Astrocyte (in vitro differentiated cells and primary cell): ENCODE data around the gene CNTNAP2.

Source experiments
- CTCF ChIP-seq: IDR thresholded peaks from 2 replicates; pipeline ENCODE4 v1.5.1; 2011; ENCODE audit warnings: low read depth, mild to moderate bottlenecking, inconsistent platforms, low read length, moderate library complexity; ENCODE audit not compliant: insufficient read depth
- EZH2 ChIP-seq: IDR thresholded peaks from 2 replicates; pipeline ENCODE4 v1.6.1; 2012; ENCODE audit warnings: mild to moderate bottlenecking, low read length, inconsistent platforms; ENCODE audit not compliant: insufficient read depth

GRCh38 chr7:146074195-146074765 is 42.3 kb upstream of the CNTNAP2 start:
- TF ChIP-seq CTCF (no peak), EZH2 (no peak)
